ENCODE data around the gene BRMS1. TPM values are rescaled to one million over a fixed set of nuclear protein-coding genes. Genes with fewer than 3 reads are reported as not detected.
"Not testable (repeated sequence)": the region's sequence is repeated elsewhere in the genome, so short reads cannot be mapped to it uniquely, and the experiment has no call there.

The BRMS1 gene
- total and polyA plus RNA-seq, 2 experiments from 2014 or later, result 39.7 to 48.6 TPM

- Histone ChIP-seq H3K4me3 (no peak overlapping the region), H3K4me1 (ENCODE audit: insufficient read depth) (no peaks in the 10 kb centered on the region), H3K36me3 (replicated peaks; ENCODE audit: insufficient read depth, low read depth) (no peaks in the 10 kb centered on the region), H3K4me2 (no peak overlapping the region), H3K9me3 (ENCODE audit: low read depth) (no peaks in the 10 kb centered on the region), H2AFZ (no peak overlapping the region), H3K9me2 (replicated peaks; ENCODE audit: insufficient read depth) (no peaks in the 10 kb centered on the region), H3K27me3 (no peaks in the 10 kb centered on the region), H4K20me1 (ENCODE audit: insufficient read depth, poor library complexity, severe bottlenecking) (no peaks in the 10 kb centered on the region), H3K27ac (no peak overlapping the region), H3K79me2 (no peaks in the 10 kb centered on the region)
- TF ChIP-seq EZH2 (IDR thresholded peaks at IDR 0.05; ENCODE audit: borderline replicate concordance) (no peak), CTCF (IDR thresholded peaks at IDR 0.05; ENCODE audit: poor library complexity) (peak; percentile 55), EZH2phosphoT487 (IDR thresholded peaks at IDR 0.05; ENCODE audit: low read depth, severe bottlenecking, unreplicated experiment) (no peak)
- DNase-seq (ENCODE audit: low spot score), result peak; percentile 83
- 35% methylated on average over 8 of the region's 8 CpGs for WGBS (ENCODE audit: low lambda C conversion rate, missing lambda C conversion rate)
Measured at GRCh38 chr11:66388780-66389386, 44.0 kb upstream of the BRMS1 start.

- no peaks in the 10 kb centered on the region for H3K79me2 ChIP-seq
- peak; percentile 91 for DNase-seq (ENCODE audit: low spot score)
- H3K9me2 ChIP-seq (replicated peaks; ENCODE audit: insufficient read depth), result no peaks in the 10 kb centered on the region
- no peaks in the 10 kb centered on the region for H3K36me3 ChIP-seq (replicated peaks; ENCODE audit: insufficient read depth, low read depth)
- 14% methylated on average over 20 of the region's 20 CpGs for WGBS (ENCODE audit: low lambda C conversion rate, missing lambda C conversion rate)
- H3K27ac ChIP-seq, result no peak overlapping the region
- peak overlapping the region; percentile 78 for H3K4me2 ChIP-seq
- no peaks in the 10 kb centered on the region for H3K27me3 ChIP-seq
- peak overlapping the region; percentile 65 for H2AFZ ChIP-seq
- H4K20me1 ChIP-seq (ENCODE audit: insufficient read depth, poor library complexity, severe bottlenecking), result no peaks in the 10 kb centered on the region
- TF ChIP-seq EZH2phosphoT487 (IDR thresholded peaks at IDR 0.05; ENCODE audit: low read depth, severe bottlenecking, unreplicated experiment) (no peak), EZH2 (IDR thresholded peaks at IDR 0.05; ENCODE audit: borderline replicate concordance) (no peak), CTCF (IDR thresholded peaks at IDR 0.05; ENCODE audit: poor library complexity) (peak; percentile 99)
- H3K4me3 ChIP-seq, result no peak overlapping the region
- no peaks in the 10 kb centered on the region for H3K4me1 ChIP-seq (ENCODE audit: insufficient read depth)
- no peaks in the 10 kb centered on the region for H3K9me3 ChIP-seq (ENCODE audit: low read depth)
Measured at GRCh38 chr11:66386171-66387069, 41.5 kb upstream of the BRMS1 start.

GRCh38 chr11:66384316-66384715, 39.4 kb upstream of the BRMS1 start:
- H3K27me3 ChIP-seq; DNase-seq (ENCODE audit: low spot score); H3K79me2 ChIP-seq; H3K4me1 ChIP-seq (ENCODE audit: insufficient read depth); H3K4me2 ChIP-seq; H3K27ac ChIP-seq; H3K4me3 ChIP-seq; H4K20me1 ChIP-seq (ENCODE audit: insufficient read depth, poor library complexity, severe bottlenecking); H3K9me2 ChIP-seq (replicated peaks; ENCODE audit: insufficient read depth); H2AFZ ChIP-seq; H3K9me3 ChIP-seq (ENCODE audit: low read depth); H3K36me3 ChIP-seq (replicated peaks; ENCODE audit: insufficient read depth, low read depth): not testable (repeated sequence)
- 87% methylated on average over 13 of the region's 13 CpGs for WGBS (ENCODE audit: low lambda C conversion rate, missing lambda C conversion rate)

GRCh38 chr11:66380264-66380663, 35.4 kb upstream of the BRMS1 start:
- not testable (repeated sequence) for H3K4me2 ChIP-seq; H3K4me1 ChIP-seq (ENCODE audit: insufficient read depth); H3K9me3 ChIP-seq (ENCODE audit: low read depth); H3K9me2 ChIP-seq (replicated peaks; ENCODE audit: insufficient read depth); H4K20me1 ChIP-seq (ENCODE audit: insufficient read depth, poor library complexity, severe bottlenecking); DNase-seq (ENCODE audit: low spot score); H2AFZ ChIP-seq; H3K4me3 ChIP-seq; H3K27me3 ChIP-seq; H3K79me2 ChIP-seq; H3K36me3 ChIP-seq (replicated peaks; ENCODE audit: insufficient read depth, low read depth); H3K27ac ChIP-seq
- 33% methylated on average over 7 of the region's 7 CpGs for whole genome bisulfite sequencing (ENCODE audit: low lambda C conversion rate, missing lambda C conversion rate)

GRCh38 chr11:66373690-66374287, 28.9 kb upstream of the BRMS1 start:
- not testable (repeated sequence) for H3K4me2 ChIP-seq; H3K27ac ChIP-seq; H3K9me3 ChIP-seq (ENCODE audit: low read depth); H2AFZ ChIP-seq; H3K36me3 ChIP-seq (replicated peaks; ENCODE audit: insufficient read depth, low read depth); H3K9me2 ChIP-seq (replicated peaks; ENCODE audit: insufficient read depth); H3K4me3 ChIP-seq; H3K79me2 ChIP-seq; DNase-seq (ENCODE audit: low spot score); H3K27me3 ChIP-seq; H4K20me1 ChIP-seq (ENCODE audit: insufficient read depth, poor library complexity, severe bottlenecking)
- peaks cover 16% of the 10 kb centered on the region for H3K4me1 ChIP-seq (ENCODE audit: insufficient read depth)
- 81% methylated on average over 9 of the region's 9 CpGs for WGBS (ENCODE audit: low lambda C conversion rate, missing lambda C conversion rate)
